Measurements from ENCODE around the gene PERM1.

Gene PERM1

DNA sequence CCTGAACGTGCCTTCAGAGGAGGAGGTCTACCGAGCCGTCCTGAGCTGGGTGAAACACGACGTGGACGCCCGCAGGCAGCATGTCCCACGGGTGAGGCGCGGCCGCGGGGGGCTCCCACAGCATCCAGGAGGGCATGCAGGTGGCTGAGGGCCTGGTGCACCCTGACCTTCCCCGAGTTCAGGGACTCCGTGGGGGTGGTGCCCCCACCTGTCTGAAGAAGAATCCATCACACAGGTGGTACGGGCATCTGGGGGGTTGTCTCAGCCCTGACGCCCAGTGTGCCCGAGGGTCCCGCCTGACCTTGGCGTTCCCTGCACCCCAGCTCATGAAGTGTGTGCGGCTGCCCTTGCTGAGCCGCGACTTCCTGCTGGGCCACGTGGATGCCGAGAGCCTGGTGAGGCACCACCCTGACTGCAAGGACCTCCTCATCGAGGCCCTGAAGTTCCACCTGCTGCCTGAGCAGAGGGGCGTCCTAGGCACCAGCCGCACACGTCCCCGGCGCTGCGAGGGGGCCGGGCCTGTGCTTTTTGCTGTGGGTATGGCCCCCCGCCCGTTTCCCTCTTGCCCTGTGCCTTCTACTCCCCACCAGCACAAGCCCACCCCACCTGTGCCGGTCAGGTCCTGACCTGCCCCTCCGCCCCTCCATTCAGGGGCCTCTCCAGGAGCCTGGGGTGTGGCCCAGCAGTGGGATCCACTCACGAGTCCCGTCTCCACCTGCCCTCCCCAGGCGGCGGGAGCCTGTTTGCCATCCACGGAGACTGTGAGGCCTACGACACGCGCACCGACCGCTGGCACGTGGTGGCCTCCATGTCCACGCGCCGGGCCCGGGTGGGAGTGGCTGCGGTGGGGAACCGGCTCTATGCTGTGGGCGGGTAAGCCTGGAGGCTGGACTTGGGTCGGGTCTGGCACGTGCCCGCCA lies 19.3 kb downstream of the PERM1 start:
- Histone ChIP-seq H3K4me1 (peaks cover 39 to 54% (median 46%) of the 10 kb centered on the region in 10 experiments), H3K9ac (no peak overlapping the region), H3K9me3 (replicated peaks in 1 of 11) (no peaks in the 10 kb centered on the region), H3K27ac (no peak overlapping the region), H4K20me1 (peaks cover 0 to 56% (median 31%) of the 10 kb centered on the region in 11 experiments; a peak in 19 of 22 replicates), H3K36me3 (peaks cover 11 to 31% (median 22%) of the 10 kb centered on the region in 11 experiments), H3K4me3 (no peak overlapping the region), H3K27me3 (peaks cover 6 to 28% (median 15%) of the 10 kb centered on the region in 11 experiments; a peak in 19 of 22 replicates), H3K4me2 (no peak overlapping the region; a peak in 1 of 22 replicates)
- TF ChIP-seq Cebpa-rat (IDR thresholded peaks at IDR 0.05) = no peak

DNA sequence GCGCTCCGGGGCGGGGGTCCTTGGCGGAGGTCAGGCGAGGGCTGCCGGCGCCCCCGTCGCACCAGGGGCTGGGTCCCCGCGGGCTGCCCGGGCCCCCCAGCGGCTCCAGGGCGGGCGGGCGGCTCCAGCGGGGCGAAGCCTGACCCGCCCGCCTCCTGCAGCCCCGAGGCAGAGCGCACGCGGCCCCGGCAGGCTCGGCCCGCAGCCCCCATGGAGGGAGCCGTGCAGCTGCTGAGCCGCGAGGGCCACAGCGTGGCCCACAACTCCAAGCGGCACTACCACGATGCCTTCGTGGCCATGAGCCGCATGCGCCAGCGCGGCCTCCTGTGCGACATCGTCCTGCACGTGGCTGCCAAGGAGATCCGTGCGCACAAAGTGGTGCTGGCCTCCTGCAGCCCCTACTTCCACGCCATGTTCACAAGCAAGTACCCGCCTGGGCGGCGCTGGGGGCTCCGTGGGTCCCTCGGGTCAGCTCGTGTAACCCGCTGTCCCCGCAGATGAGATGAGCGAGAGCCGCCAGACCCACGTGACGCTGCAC lies 20.7 kb downstream of the PERM1 start:
- peak overlapping the region; percentile 32 to 75 (median 70); a peak in 17 of 22 replicates for H3K27ac ChIP-seq
- peak overlapping the region; percentile 84 to 100 (median 96) for H3K4me3 ChIP-seq
- peak overlapping the region; percentile 70 to 92 (median 86) for H3K9ac ChIP-seq
- peaks cover 6 to 23% (median 11%) of the 10 kb centered on the region in 11 experiments; a peak in 19 of 22 replicates for H3K27me3 ChIP-seq
- peaks cover 21 to 45% (median 35%) of the 10 kb centered on the region in 11 experiments for H3K36me3 ChIP-seq
- H4K20me1 ChIP-seq = peaks cover 0 to 70% (median 45%) of the 10 kb centered on the region in 11 experiments; a peak in 19 of 22 replicates
- no peak for TF ChIP-seq Cebpa-rat (IDR thresholded peaks at IDR 0.05)
- H3K4me1 ChIP-seq = peaks cover 43 to 55% (median 48%) of the 10 kb centered on the region in 10 experiments
- peak overlapping the region; percentile 91 to 100 (median 97) for H3K4me2 ChIP-seq
- no peaks in the 10 kb centered on the region for H3K9me3 ChIP-seq (replicated peaks in 1 of 11)

DNA sequence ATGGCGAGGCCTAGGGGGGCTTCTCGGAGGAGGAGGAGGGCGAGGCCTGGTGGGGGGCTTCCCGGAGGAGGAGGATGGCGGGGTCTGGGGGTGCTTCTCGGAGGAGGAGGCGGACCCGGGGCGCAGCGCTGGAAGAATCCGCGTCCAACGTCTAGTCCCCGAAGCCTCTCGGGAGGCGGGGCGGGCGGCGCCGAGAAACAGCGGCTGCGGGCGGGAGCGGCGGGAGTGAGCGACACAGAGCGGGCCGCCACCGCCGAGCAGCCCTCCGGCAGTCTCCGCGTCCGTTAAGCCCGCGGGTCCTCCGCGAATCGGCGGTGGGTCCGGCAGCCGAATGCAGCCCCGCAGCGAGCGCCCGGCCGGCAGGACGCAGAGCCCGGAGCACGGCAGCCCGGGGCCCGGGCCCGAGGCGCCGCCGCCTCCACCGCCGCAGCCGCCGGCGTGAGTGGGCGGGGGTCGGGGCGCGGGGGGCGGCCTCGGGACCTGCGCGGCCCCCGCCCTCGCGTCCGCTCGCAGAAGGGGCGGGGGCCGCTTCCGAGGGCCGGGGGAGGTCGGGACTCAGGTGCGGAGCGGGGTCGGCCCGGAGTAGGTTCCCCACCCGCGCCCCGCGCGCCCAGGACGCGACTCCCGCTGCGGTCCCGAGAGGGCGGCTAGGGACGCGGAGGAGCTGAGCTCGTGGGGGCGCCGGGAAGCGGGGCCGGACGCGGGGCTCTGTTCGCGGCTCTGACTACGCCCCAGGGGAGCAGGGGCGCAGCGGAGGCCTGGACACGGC lies 21.3 kb downstream of the PERM1 start, which contains the start of gene KLHL17:
KLHL17 (plus strand) TSS at position 222 of the 769 bp plus-strand sequence; CDS start at position 332, 110 bp downstream.
- Histone ChIP-seq H3K4me2 (peak within 1 kb of the TSS; percentile 91 to 100 (median 97)), H3K4me1 (peaks cover 43 to 55% (median 48%) of the 10 kb centered on the region in 10 experiments), H3K27me3 (peaks cover 6 to 17% (median 7%) of the 10 kb centered on the region in 11 experiments; a peak in 18 of 22 replicates), H3K27ac (peak within 1 kb of the TSS; percentile 32 to 84 (median 70); a peak in 21 of 22 replicates), H3K36me3 (peaks cover 21 to 50% (median 41%) of the 10 kb centered on the region in 11 experiments), H3K4me3 (peak within 1 kb of the TSS; percentile 84 to 100 (median 96)), H3K9me3 (replicated peaks in 1 of 11) (no peaks in the 10 kb centered on the region), H3K9ac (peak within 1 kb of the TSS; percentile 70 to 92 (median 86)), H4K20me1 (peaks cover 0 to 71% (median 45%) of the 10 kb centered on the region in 11 experiments; a peak in 19 of 22 replicates)
- TF ChIP-seq Cebpa-rat (IDR thresholded peaks at IDR 0.05) = no peak

DNA sequence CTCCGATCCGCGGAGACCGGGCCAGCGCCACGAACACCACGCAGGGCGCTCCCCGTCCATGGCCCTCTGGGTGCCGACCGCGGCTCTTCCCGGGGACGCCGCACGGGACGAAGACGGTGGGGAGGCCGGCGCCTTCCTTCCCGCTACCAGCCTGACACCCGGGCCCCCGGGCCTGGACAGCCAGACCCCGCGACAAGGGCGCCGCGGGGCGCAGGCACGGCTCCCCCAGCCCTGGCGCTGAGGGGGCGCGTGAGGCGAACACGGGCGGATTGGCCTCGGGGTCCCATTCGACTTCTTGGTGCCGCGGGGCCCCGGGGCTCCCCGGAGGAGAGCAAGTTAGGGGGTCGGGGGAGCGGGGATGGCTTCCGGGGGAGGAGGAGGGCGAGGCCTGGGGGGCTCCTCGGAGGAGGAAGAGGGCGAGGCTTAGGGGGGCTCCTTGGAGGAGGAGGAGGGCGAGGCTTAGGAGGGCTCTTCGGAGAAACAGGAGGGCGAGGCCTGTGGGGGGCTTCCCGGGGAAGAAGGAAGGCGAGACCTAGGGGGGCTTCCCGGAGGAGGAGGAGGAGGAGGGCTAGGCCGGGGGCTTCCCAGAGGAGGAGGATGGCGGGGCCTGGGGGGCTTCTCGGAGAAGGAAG lies 22.0 kb downstream of the PERM1 start:
- peaks cover 49 to 58% (median 52%) of the 10 kb centered on the region in 10 experiments for H3K4me1 ChIP-seq
- H4K20me1 ChIP-seq = peaks cover 0 to 72% (median 51%) of the 10 kb centered on the region in 11 experiments; a peak in 19 of 22 replicates
- no peak for TF ChIP-seq Cebpa-rat (IDR thresholded peaks at IDR 0.05)
- H3K27me3 ChIP-seq = peaks cover 6 to 17% (median 7%) of the 10 kb centered on the region in 11 experiments; a peak in 18 of 22 replicates
- no peaks in the 10 kb centered on the region for H3K9me3 ChIP-seq (replicated peaks in 1 of 11)
- peak overlapping the region; percentile 70 to 92 (median 86) for H3K9ac ChIP-seq
- H3K27ac ChIP-seq = peak overlapping the region; percentile 32 to 84 (median 70); a peak in 21 of 22 replicates
- peak overlapping the region; percentile 91 to 100 (median 97) for H3K4me2 ChIP-seq
- peak overlapping the region; percentile 84 to 100 (median 96) for H3K4me3 ChIP-seq
- peaks cover 23 to 50% (median 45%) of the 10 kb centered on the region in 11 experiments for H3K36me3 ChIP-seq

DNA sequence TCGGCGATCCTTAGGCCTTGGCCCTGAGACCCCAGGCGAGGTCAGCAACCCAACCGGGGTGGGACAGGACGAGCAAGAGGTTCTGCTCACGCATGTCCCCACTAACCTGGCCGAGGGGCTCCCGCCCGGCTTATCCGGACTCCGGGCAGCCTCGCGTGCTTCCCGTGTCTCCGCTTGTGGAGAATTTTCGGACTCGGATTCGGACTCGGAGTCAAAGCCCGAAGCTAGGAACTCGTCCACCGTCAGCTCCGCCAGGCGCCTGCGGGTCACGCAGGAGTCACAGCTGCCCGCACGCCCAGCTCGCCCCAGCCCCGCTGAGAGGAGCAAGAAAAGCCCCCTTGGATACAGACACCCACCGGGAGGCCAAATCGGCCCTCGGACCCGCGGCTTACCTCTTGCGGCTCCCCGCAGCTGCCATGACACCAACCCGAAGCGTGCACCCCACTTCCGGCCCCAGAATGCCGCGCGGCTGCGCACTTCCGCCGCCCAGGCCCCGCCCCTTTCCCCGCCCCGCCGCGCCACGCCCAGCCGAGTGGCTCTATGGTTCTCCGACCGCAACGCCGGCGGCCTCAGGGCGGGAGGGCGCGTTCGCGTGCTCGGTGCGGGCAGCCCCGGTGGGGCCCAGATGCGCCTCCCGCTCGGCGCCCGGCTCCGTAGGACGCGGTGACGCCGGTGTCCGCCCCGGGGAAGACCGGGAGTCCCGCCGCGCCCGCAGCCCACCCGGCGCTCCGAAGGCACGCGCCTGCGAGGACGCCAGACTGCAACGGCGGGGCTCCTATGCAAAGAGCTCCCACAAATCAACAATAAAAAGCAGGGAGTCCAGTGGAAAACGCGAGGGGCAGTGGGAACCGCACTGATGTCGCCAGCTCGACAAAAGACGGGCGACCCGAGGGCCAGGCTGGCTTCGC lies 22.8 kb downstream of the PERM1 start, which contains the start of gene NOC2L:
NOC2L (minus strand) TSS at position 434 of the 908 bp plus-strand sequence; CDS start at position 418, 16 bp downstream.
- Histone ChIP-seq H3K27ac (peak within 1 kb of the TSS; percentile 54 to 86 (median 74)), H3K27me3 (peaks cover 6 to 17% (median 7%) of the 10 kb centered on the region in 11 experiments; a peak in 18 of 22 replicates), H4K20me1 (peaks cover 0 to 79% (median 59%) of the 10 kb centered on the region in 11 experiments; a peak in 19 of 22 replicates), H3K4me1 (peaks cover 49 to 58% (median 52%) of the 10 kb centered on the region in 10 experiments), H3K9me3 (replicated peaks in 1 of 11) (no peaks in the 10 kb centered on the region), H3K4me2 (peak within 1 kb of the TSS; percentile 96 to 100 (median 98)), H3K36me3 (peaks cover 31 to 57% (median 51%) of the 10 kb centered on the region in 11 experiments), H3K9ac (peak within 1 kb of the TSS; percentile 76 to 94 (median 88)), H3K4me3 (peak within 1 kb of the TSS; percentile 84 to 100 (median 96))
- no peak for TF ChIP-seq Cebpa-rat (IDR thresholded peaks at IDR 0.05)

DNA sequence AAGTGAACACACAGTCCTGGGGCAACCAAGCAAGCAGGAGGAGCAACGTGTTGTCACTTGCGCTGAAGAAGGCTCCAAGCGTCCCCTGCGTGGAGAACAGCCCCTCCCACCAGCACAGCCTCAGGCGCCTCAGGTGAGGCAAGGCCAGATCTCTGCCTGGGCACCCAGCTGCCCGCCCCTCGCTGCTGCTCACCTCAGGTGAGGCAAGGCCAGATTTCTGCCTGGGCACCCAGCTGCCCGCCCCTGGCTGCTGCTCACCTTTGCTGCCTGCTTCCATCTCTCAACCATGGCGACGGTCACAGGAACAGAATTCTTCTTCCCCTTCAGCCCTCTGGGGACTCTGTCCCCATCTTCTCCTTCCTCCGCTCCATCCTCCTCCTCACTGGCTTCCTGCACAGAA lies 25.3 kb downstream of the PERM1 start:
- peaks cover 44 to 61% (median 58%) of the 10 kb centered on the region in 11 experiments for H3K36me3 ChIP-seq
- no peaks in the 10 kb centered on the region for H3K9me3 ChIP-seq (replicated peaks in 1 of 11)
- peaks cover 47 to 54% (median 51%) of the 10 kb centered on the region in 10 experiments for H3K4me1 ChIP-seq
- H3K9ac ChIP-seq = peak overlapping the region in 9 of 11 experiments; percentile 19 to 94 (median 89); a peak in 10 of 22 replicates
- H3K4me2 ChIP-seq = peak overlapping the region; percentile 84 to 99 (median 96); a peak in 21 of 22 replicates
- H3K27ac ChIP-seq = no peak overlapping the region
- TF ChIP-seq Cebpa-rat (IDR thresholded peaks at IDR 0.05) = no peak
- H3K4me3 ChIP-seq = no peak overlapping the region
- H3K27me3 ChIP-seq = peaks cover 6 to 17% (median 7%) of the 10 kb centered on the region in 11 experiments; a peak in 18 of 22 replicates
- H4K20me1 ChIP-seq = peaks cover 0 to 82% (median 78%) of the 10 kb centered on the region in 11 experiments; a peak in 19 of 22 replicates

All from BLaER1 treated with 17β-estradiol and CSF1 and Interleukin-3, amounts not matched to agents 10 nM and 100 nM (cell line).